NCI-H526 treated with DMSO at 0.1 percent for 48 hours (cell line): ENCODE results near the gene KCNMB1.

ENCODE experiments used
- DNase-seq: peaks from one replicate; lab custom pipeline; 2025; lab: John Stamatoyannopoulos, UW

Gene KCNMB1

GRCh38 chr5:170388818-170389549 lies at the start of gene KCNMB1:
Gene KCNMB1 (minus strand): TSS chr5:170389367. CDS start chr5:170385447, 3,920 bp downstream.
- DNase-seq, result no peak

GRCh38 chr5:170438581-170438980 lies 49.4 kb upstream of the KCNMB1 start:
- DNase-seq, result no peak

GRCh38 chr5:170437621-170438375 lies 48.6 kb upstream of the KCNMB1 start:
- DNase-seq, result no peak

DNA sequence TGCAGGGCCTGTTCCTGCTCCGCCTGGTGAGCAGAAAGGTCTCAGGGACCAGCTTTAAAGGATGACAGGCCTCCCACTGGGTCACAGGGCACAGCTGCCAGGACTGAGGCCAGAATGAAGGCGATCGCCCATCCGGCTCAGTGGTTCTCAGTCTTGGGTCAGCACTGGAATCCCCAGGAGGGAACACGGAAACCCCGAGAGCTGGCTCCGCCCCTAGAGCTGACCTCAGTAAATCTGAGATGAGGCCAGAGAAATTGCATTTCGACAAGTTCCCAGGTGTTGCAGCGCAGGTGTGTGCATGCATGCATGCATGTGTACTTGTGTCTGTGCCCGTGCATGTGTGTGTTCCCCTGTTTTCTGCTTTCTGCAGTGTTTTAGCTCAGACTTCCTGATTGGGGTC lies 47.2 kb upstream of the KCNMB1 start:
- DNase-seq, result no peak

GRCh38 chr5:170434966-170435605 lies 45.9 kb upstream of the KCNMB1 start:
- DNase-seq, result no peak

DNA sequence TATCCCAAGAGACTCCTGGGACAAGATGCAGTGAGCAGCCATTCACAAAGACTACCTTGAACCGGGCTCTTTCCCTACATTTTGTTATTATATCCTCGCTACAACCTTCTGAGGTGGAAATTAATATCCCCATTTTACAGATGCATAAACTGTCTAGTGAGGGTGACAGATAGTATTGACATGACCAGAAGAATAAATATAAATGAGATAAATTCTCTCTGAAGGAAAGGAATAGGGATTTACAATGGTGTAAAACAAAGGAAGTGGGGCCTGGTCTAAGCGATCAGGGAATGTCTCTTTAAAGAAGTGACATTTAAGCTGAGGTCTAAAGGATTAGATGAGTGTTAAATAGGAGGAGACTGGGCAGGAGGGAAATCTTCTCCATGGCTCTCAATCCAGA lies 43.5 kb upstream of the KCNMB1 start:
- no peak for DNase-seq

GRCh38 chr5:170431571-170431970 lies 42.4 kb upstream of the KCNMB1 start:
- DNase-seq, result no peak

GRCh38 chr5:170430866-170431437 lies 41.8 kb upstream of the KCNMB1 start:
- no peak for DNase-seq

DNA sequence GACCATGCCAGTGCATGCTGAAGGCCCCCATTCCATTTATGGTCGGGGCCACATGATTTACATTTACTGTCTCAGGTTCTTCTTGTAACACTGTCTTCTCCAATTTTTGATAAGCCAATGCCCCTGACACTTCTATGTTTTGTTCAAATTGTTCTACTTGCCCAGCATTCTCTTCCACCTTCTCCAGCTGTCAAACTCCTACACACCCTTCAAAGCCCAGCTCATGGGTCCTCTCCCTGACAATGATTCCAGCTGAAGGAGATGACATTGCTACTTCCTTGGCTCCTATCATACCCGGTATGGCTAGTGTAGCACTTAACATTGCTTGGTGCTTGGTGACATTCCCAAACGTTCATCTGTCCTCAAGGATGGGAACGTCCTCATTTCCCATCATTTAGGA lies 41.1 kb upstream of the KCNMB1 start:
- DNase-seq, result no peak

DNA sequence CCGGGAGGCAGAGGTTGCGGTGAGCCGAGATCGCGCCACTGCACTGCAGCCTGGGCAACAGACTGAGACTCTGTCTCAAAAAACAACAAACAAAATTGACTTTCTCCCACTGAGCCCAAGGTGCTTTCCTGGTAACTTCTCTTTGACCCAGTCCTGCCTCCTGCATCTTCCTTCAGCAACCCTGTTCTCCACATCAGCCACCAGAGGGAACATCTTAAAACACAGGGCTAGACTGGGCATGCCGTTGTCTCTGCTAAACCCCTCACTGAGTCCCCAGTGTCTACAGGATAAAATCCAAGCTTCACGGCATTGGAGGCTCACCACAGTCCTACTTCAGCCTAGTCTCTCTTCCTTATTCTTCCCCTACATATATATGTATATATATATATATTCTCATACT lies 39.8 kb upstream of the KCNMB1 start:
- DNase-seq, result peak; percentile 8

GRCh38 chr5:170427672-170428236 lies 38.6 kb upstream of the KCNMB1 start:
- DNase-seq, result no peak

DNA sequence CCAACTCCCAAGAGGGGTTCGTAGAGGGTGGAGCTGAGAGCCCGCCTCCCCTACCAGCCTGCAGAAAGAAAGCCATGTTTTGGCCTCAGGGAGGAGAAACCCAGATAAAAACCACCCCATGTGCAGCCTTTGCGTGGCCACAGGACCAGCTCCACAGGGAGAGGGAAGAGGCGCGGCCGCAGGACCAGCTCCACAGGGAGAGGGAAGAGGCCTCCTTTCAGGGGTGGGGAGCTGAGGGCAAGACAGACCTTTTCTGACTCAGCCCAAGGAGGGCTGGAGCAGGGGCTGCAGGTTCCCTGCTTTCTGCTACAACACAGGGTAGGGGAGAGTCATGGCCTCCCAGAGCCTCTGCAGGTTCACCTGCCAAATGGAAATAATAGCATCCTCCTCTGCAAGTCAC lies 37.6 kb upstream of the KCNMB1 start:
- DNase-seq, result no peak

- no peak for DNase-seq
Measured at GRCh38 chr5:170426149-170426767, 37.1 kb upstream of the KCNMB1 start.

DNA sequence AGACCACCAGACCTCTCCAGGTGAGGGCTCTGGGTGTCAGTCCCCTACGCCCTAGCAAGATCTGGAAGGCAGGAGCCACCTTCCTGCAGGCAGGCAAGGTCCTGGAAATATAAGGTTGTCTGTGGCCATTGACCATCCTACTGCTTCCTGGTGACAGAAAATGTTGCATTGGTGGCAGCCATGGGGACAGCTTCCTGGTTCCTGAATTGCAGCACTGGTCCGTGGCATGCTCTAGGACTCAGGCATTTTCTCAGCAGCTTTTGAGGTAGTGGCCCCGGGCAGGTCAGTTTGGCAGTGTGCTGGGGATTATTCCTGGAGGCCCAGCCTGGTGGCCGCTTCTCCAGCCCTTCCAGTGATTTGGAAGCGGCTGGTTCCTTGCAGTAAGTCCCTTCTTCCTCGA lies 36.6 kb upstream of the KCNMB1 start:
- no peak for DNase-seq

GRCh38 chr5:170424629-170425028 lies 35.5 kb upstream of the KCNMB1 start:
- no peak for DNase-seq

DNA sequence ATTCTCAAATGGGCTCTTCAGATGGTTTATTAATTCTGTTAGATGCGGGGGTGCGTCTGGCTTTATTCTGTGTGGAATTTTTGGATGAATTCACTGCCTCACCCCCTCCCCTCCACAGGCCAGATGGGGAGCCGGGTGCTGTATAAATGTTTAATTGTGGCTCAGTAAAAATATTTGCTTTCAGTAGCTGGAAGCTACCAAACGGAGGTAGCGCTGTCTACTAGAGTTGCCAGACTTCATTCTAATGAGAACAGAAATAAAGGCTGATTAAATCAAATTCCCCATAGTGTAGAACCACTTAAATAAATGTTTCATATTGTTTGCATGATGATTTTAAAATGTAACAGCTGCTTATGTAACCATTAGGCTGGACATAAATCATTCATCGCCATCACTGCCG lies 34.5 kb upstream of the KCNMB1 start:
- no peak for DNase-seq

DNA sequence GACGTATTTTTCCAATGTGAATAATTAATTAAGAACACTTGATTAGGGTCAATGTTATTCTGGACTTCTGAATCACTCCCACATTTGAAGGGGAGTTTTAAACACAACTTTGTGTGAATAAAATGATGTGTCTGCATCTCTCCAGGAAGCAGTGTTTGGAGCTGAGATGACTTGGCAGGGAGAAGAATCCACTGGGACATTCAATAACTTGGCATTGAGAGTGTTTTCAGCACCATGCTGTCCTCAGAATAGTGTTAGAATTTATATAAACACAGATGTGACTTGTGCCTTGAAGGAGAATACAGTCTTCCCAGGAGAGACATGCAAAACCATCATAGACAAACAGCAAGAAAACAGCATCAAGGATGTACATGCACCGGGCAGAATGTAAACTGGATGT lies 32.7 kb upstream of the KCNMB1 start:
- DNase-seq, result no peak

DNA sequence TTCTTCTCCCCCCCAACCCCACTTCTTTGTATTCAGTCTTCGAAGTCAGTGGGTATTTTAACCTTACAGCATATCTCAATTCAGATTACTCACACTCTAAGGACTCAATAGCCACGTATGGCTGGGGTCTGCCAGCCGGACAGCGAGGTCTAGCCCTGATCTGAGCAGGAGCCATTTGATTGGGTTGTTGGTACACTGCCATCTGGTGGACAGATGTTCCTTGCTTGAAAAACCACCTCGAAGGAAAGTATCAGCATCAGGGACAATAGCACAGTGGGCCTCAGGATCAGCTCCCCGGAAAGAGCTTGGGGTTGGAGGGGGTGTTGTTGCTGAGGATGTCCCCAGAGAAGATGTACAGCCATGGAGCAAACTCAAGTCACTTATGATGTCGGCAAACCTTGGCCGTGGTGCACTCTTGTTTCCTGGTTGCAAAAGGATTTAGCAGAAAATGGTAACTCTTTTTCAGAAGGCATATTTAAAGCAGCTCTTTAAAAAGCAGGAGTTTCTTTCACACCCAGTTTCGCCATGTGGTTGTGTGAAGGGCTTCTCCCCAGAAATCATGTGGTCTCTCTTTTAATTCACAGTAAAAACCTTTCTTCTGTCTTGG lies 31.7 kb upstream of the KCNMB1 start:
- peak; percentile 57 for DNase-seq

GRCh38 chr5:170419643-170420042 lies 30.5 kb upstream of the KCNMB1 start:
- DNase-seq, result no peak

GRCh38 chr5:170418736-170419135 lies 29.6 kb upstream of the KCNMB1 start:
- DNase-seq, result no peak

DNA sequence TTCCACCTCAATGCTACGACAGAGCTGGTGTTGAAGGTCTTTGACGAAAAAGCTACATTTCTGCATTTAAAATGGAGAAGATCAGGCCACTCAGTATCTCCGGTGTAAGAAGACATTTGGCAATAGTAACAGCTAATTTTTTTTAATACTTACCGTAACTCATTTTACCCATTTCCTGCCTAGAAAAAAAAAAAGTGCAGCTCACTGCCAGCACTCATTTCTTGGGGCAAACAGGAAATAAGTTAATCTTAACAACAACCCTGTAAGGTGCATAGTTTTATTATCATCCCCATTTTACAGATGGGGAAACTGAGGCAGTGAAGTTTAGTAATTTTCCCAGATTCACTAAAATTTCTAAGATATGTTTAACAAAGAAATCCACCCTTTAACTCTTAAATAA lies 27.4 kb upstream of the KCNMB1 start:
- DNase-seq, result no peak

- DNase-seq, result no peak
Measured at GRCh38 chr5:170414786-170415185, 25.6 kb upstream of the KCNMB1 start.
